ENCODE data around the gene UPF2.

GRCh38 chr10:11876324-11876723 lies 166.3 kb downstream of the UPF2 start:
- no peak for TF ChIP-seq CTCF (CRISPR knock-in tag; IDR thresholded peaks at IDR 0.05)
- TF ChIP-seq ZNF407 (CRISPR knock-in tag; IDR thresholded peaks at IDR 0.05; ENCODE audit: not compliant biosample characterization): no peak
- no peak for TF ChIP-seq ZFP91 (CRISPR knock-in tag; IDR thresholded peaks at IDR 0.05; ENCODE audit: borderline replicate concordance)
- TF ChIP-seq ZBTB33 (CRISPR knock-in tag; IDR thresholded peaks at IDR 0.05): no peak
- no peak for TF ChIP-seq MAZ (IDR thresholded peaks at IDR 0.05; ENCODE audit: borderline replicate concordance, low read depth, low read length)
- no peak for TF ChIP-seq MAZ (CRISPR knock-in tag; IDR thresholded peaks at IDR 0.05; ENCODE audit: low read depth)
- TF ChIP-seq ETV6 (CRISPR knock-in tag; conservative IDR thresholded peaks at IDR 0.05): no peak
- no peak for TF ChIP-seq ELF1 (CRISPR knock-in tag; IDR thresholded peaks at IDR 0.05)
- TF ChIP-seq FOSL1 (CRISPR knock-in tag; IDR thresholded peaks at IDR 0.05; ENCODE audit: borderline replicate concordance): no peak
- TF ChIP-seq CREBL2 (CRISPR knock-in tag; IDR thresholded peaks at IDR 0.05; ENCODE audit: borderline replicate concordance): no peak
- TF ChIP-seq JUND (CRISPR knock-in tag; IDR thresholded peaks at IDR 0.05): no peak
